Suprapubic skin (tissue), 4 donors: ENCODE results near the gene GRK7. TPM values are rescaled to one million over a fixed set of nuclear protein-coding genes. Genes with fewer than 3 reads are reported as not detected.

Experiments used
- DNase-seq, 2 donors: peaks; one replicate each; pipeline ENCODE4 v3.0.0-alpha.2; 2019; ENCODE audit warnings: low spot score in 2 of 2
- H3K27ac ChIP-seq: fragments of 200-600 bp; sonication (generic); one replicate; pipeline ENCODE4 v1.5.1; 2019
- H3K27me3 ChIP-seq: fragments of 200-600 bp; sonication (generic); one replicate; pipeline ENCODE4 v1.5.1; 2019
- H3K36me3 ChIP-seq: fragments of 200-600 bp; sonication (generic); one replicate; pipeline ENCODE4 v1.5.1; 2019
- H3K4me1 ChIP-seq: fragments of 200-600 bp; sonication (generic); one replicate; pipeline ENCODE4 v1.5.1; 2019
- H3K4me3 ChIP-seq: fragments of 200-600 bp; sonication (generic); one replicate; pipeline ENCODE4 v1.5.1; 2019; ENCODE audit warnings: mild to moderate bottlenecking
- H3K9me3 ChIP-seq: fragments of 200-600 bp; sonication (generic); one replicate; pipeline ENCODE4 v1.5.1; 2019
- CTCF ChIP-seq, 2 donors: fragments of 200-600 bp in 1 of 2; fragments of 450-650 bp in 1 of 2; sonication (generic) in 1 of 2; IDR thresholded peaks; one replicate each; pipeline ENCODE4 v1.5.1; 2016 to 2019; ENCODE audit warnings: antibody characterized with exemption in 2 of 2, mild to moderate bottlenecking in 1 of 2, moderate library complexity in 1 of 2
- EP300 ChIP-seq: sonication (generic); formaldehyde crosslinking; IDR thresholded peaks from one replicate; pipeline ENCODE4 v1.6.1; 2017; ENCODE audit warnings: antibody characterized with exemption
- POLR2A ChIP-seq, 2 donors: fragments of 450-650 bp; IDR thresholded peaks; one replicate each; pipeline ENCODE4 v1.6.1; 2017; ENCODE audit warnings: antibody characterized with exemption in 2 of 2, mild to moderate bottlenecking in 2 of 2, moderate library complexity in 2 of 2
- POLR2AphosphoS5 ChIP-seq, 3 donors: sonication (generic); formaldehyde crosslinking; IDR thresholded peaks; one replicate each; pipeline ENCODE4 v1.6.1; 2017; ENCODE audit warnings: antibody characterized with exemption in 3 of 3
- WGBS: methylation state at CpG from one replicate; pipeline ENCODE4 v1.1.5; 2018; 5-methylcytosine and 5-hydroxymethylcytosine counted together
- total RNA-seq, 4 donors: library from RNA; depleted of rRNA; stranded (reverse); fragments of >200 nt; gene quantifications; one replicate each; pipeline ENCODE4 v1.1.0, GENCODE V29; 2016

GRK7 gene
- total RNA-seq, 4 donors from 2014 or later, result 0.11 to 1.2 TPM; not detected in 2

- Histone ChIP-seq H3K4me1 (no peaks in the 10 kb centered on the region), H3K27ac (no peak overlapping the region), H3K36me3 (no peaks in the 10 kb centered on the region), H3K27me3 (no peaks in the 10 kb centered on the region), H3K9me3 (no peaks in the 10 kb centered on the region), H3K4me3 (no peak overlapping the region)
- TF ChIP-seq POLR2AphosphoS5 (IDR thresholded peaks at IDR 0.05) (no peak), CTCF (IDR thresholded peaks at IDR 0.05) (no peak), EP300 (no peak), POLR2A (IDR thresholded peaks at IDR 0.05) (no peak)
- WGBS, result 97% methylated on average over 2 of the region's 2 CpGs
- no peak for DNase-seq
Measured at GRCh38 chr3:141764045-141764444, 837 bp downstream of the GRK7 start.

- WGBS, result 91% methylated on average over 1 of the region's 1 CpG
- no peak for DNase-seq
Measured at GRCh38 chr3:141764465-141764864, 1.3 kb downstream of the GRK7 start.

GRCh38 chr3:141764986-141765385 is 1.8 kb downstream of the GRK7 start:
- H3K27me3 ChIP-seq, result no peaks in the 10 kb centered on the region
- H3K4me1 ChIP-seq, result no peaks in the 10 kb centered on the region
- no peak overlapping the region for H3K4me3 ChIP-seq
- no peaks in the 10 kb centered on the region for H3K9me3 ChIP-seq
- no peak for DNase-seq
- 81% methylated on average over 2 of the region's 2 CpGs for WGBS
- no peaks in the 10 kb centered on the region for H3K36me3 ChIP-seq
- H3K27ac ChIP-seq, result no peak overlapping the region
- TF ChIP-seq CTCF (IDR thresholded peaks at IDR 0.05), result no peak
- TF ChIP-seq POLR2A (IDR thresholded peaks at IDR 0.05), result no peak
- TF ChIP-seq EP300, result no peak
- TF ChIP-seq POLR2AphosphoS5 (IDR thresholded peaks at IDR 0.05), result no peak

More at GRCh38 chr3:141764465-141764864, 1.3 kb downstream of the GRK7 start:
- no peaks in the 10 kb centered on the region for H3K4me1 ChIP-seq
- no peaks in the 10 kb centered on the region for H3K9me3 ChIP-seq
- H3K4me3 ChIP-seq, result no peak overlapping the region
- no peak for TF ChIP-seq EP300
- no peak for TF ChIP-seq POLR2AphosphoS5 (IDR thresholded peaks at IDR 0.05)
- no peak for TF ChIP-seq CTCF (IDR thresholded peaks at IDR 0.05)
- no peak for TF ChIP-seq POLR2A (IDR thresholded peaks at IDR 0.05)
- H3K27me3 ChIP-seq, result no peaks in the 10 kb centered on the region
- H3K27ac ChIP-seq, result no peak overlapping the region
- no peaks in the 10 kb centered on the region for H3K36me3 ChIP-seq

GRCh38 chr3:141767066-141767465 is 3.9 kb downstream of the GRK7 start:
- H3K27me3 ChIP-seq, result no peaks in the 10 kb centered on the region
- TF ChIP-seq POLR2AphosphoS5 (IDR thresholded peaks at IDR 0.05) (no peak), EP300 (no peak), CTCF (IDR thresholded peaks at IDR 0.05) (no peak), POLR2A (IDR thresholded peaks at IDR 0.05) (no peak)
- DNase-seq, result no peak
- no peaks in the 10 kb centered on the region for H3K36me3 ChIP-seq
- H3K9me3 ChIP-seq, result no peaks in the 10 kb centered on the region
- H3K4me3 ChIP-seq, result no peak overlapping the region
- no peaks in the 10 kb centered on the region for H3K4me1 ChIP-seq
- WGBS, result 83% methylated on average over 2 of the region's 2 CpGs
- H3K27ac ChIP-seq, result no peak overlapping the region

GRCh38 chr3:141769221-141769894 is 6.2 kb downstream of the GRK7 start:
- H3K4me3 ChIP-seq, result no peak overlapping the region
- TF ChIP-seq POLR2A (IDR thresholded peaks at IDR 0.05) (no peak), POLR2AphosphoS5 (IDR thresholded peaks at IDR 0.05) (no peak), EP300 (no peak), CTCF (IDR thresholded peaks at IDR 0.05) (no peak)
- H3K27ac ChIP-seq, result no peak overlapping the region
- H3K27me3 ChIP-seq, result no peaks in the 10 kb centered on the region
- DNase-seq, result no peak
- no peaks in the 10 kb centered on the region for H3K4me1 ChIP-seq
- H3K9me3 ChIP-seq, result no peaks in the 10 kb centered on the region
- WGBS, result 78% methylated on average over 6 of the region's 6 CpGs
- no peaks in the 10 kb centered on the region for H3K36me3 ChIP-seq
